Small intestine (tissue), 16 donors: ENCODE results near the gene NRXN3. TPM values are rescaled to one million over a fixed set of nuclear protein-coding genes. Genes with fewer than 3 reads are reported as not detected.

Source experiments
- DNase-seq, 2 donors: peaks; one replicate each; pipeline versions ENCODE4 v3.0.0 to v3.0.0-alpha.2; 2013
- FAIRE-seq: peaks from 2 replicates; lab custom pipeline; 2012; peaks lifted over from hg19 to GRCh38; lab: Jason Lieb, UNC
- H3K27ac ChIP-seq, 3 donors: one replicate each; pipeline ENCODE4 v1.5.1; 2013; ENCODE audit warnings: low read length in 2 of 3, mild to moderate bottlenecking in 2 of 3, control low read depth in 1 of 3, inconsistent platforms in 1 of 3, low read depth in 1 of 3, moderate library complexity in 1 of 3
- H3K27me3 ChIP-seq, 3 donors: one replicate each; pipeline ENCODE4 v1.6.1; 2013; ENCODE audit warnings: low read length in 3 of 3, inconsistent platforms in 1 of 3; ENCODE audit not compliant: control insufficient read depth in 3 of 3, insufficient read depth in 3 of 3
- H3K36me3 ChIP-seq, 3 donors: one replicate each; pipeline ENCODE4 v1.6.1; 2013; ENCODE audit warnings: low read length in 3 of 3, inconsistent platforms in 1 of 3, low read depth in 1 of 3, mild to moderate bottlenecking in 1 of 3, moderate library complexity in 1 of 3; ENCODE audit not compliant: control insufficient read depth in 3 of 3, insufficient read depth in 2 of 3
- H3K4me1 ChIP-seq, 3 donors: one replicate each; pipeline ENCODE4 v1.6.1; 2013; ENCODE audit warnings: low read length in 2 of 3, inconsistent platforms in 1 of 3, low read depth in 1 of 3, mild to moderate bottlenecking in 1 of 3, moderate library complexity in 1 of 3; ENCODE audit not compliant: control insufficient read depth in 3 of 3, insufficient read depth in 2 of 3
- H3K4me3 ChIP-seq, 3 donors: one replicate each; pipeline ENCODE4 v1.5.1; 2013; ENCODE audit warnings: low read length in 3 of 3, control low read depth in 1 of 3, inconsistent platforms in 1 of 3, low read depth in 1 of 3, mild to moderate bottlenecking in 1 of 3, moderate library complexity in 1 of 3
- H3K9me3 ChIP-seq, 2 donors: one replicate each; pipeline ENCODE4 v1.6.1; 2013; ENCODE audit warnings: low read depth in 1 of 2, low read length in 1 of 2; ENCODE audit not compliant: control insufficient read depth in 2 of 2, insufficient read depth in 1 of 2
- WGBS, 3 donors: extraction: QIAGEN DNeasy Blood & Tissue Kit; methylation state at CpG; one replicate each; pipeline ENCODE4 v1.1.7; 2013; 5-methylcytosine and 5-hydroxymethylcytosine counted together
- long read RNA-seq, 10 donors: transcript quantifications; one replicate each; lab custom pipeline, GENCODE V29; 2026
- polyA plus RNA-seq, 4 donors: library from polyadenylated mRNA; stranded (reverse) in 3 of 4; unstranded in 1 of 4; fragments of 200-250 nt in 3 of 4; fragments of 120-200 nt in 1 of 4; gene quantifications; one replicate each; pipeline versions ENCODE4 v1.2.1 to v1.2.3, GENCODE V29; 2013
- donor health status: healthy with polysubstance abuse.
- donor health status: control.
- donor health status: control.
- donor health status: Bipolar disorder and iron deficiency.
- donor health status: healthy.

Gene NRXN3
- polyA plus RNA-seq: 1 to 10 TPM in 2 of 4 donors, not detected in 2; 2.3 TPM
- long read RNA-seq, donor 1: 0 reads
- long read RNA-seq, donor 2: 0 reads
- long read RNA-seq, donor 3, partial matches to known transcripts: 0 of 1 reads
- long read RNA-seq, donor 3, other reads (novel, unspliced or antisense): 0 of 1 reads
- long read RNA-seq, donor 4: 0 reads
- long read RNA-seq, donor 5: 0 reads
- long read RNA-seq, donor 6: 0 reads
- long read RNA-seq, donor 7: 0 reads
- long read RNA-seq, donor 8: 0 reads
- long read RNA-seq, donor 9: 0 reads
- long read RNA-seq, donor 10: 0 reads

GRCh38 chr14:78170203-78170602 lies at the start of gene NRXN3:
NRXN3 (plus strand) TSS chr14:78170373; CDS start chr14:78243094, 72,721 bp downstream.
- 2 to 7% (median 6%) methylated on average over 7 of the region's 7 CpGs for WGBS, 3 donors
- no peaks in the 10 kb centered on the region for H3K9me3 ChIP-seq
- H3K27me3 ChIP-seq: peaks cover 0 to 4% (median 0%) of the 10 kb centered on the region in 3 donors
- no peak within 1 kb of the TSS for H3K27ac ChIP-seq
- no peak within 1 kb of the TSS for H3K4me3 ChIP-seq
- no peaks in the 10 kb centered on the region for H3K36me3 ChIP-seq
- no peaks in the 10 kb centered on the region for H3K4me1 ChIP-seq
- FAIRE-seq (no peak), DNase-seq (no peak)

GRCh38 chr14:78122436-78122835 lies 47.7 kb upstream of the NRXN3 start:
- no peak overlapping the region for H3K27ac ChIP-seq
- WGBS, 3 donors: 78 to 85% (median 81%) methylated on average over 5 of the region's 5 CpGs
- H3K36me3 ChIP-seq: no peaks in the 10 kb centered on the region
- no peak overlapping the region for H3K4me3 ChIP-seq
- no peaks in the 10 kb centered on the region for H3K27me3 ChIP-seq
- FAIRE-seq: no peak
- no peak for DNase-seq
- no peaks in the 10 kb centered on the region for H3K4me1 ChIP-seq
- H3K9me3 ChIP-seq: no peaks in the 10 kb centered on the region

DNA sequence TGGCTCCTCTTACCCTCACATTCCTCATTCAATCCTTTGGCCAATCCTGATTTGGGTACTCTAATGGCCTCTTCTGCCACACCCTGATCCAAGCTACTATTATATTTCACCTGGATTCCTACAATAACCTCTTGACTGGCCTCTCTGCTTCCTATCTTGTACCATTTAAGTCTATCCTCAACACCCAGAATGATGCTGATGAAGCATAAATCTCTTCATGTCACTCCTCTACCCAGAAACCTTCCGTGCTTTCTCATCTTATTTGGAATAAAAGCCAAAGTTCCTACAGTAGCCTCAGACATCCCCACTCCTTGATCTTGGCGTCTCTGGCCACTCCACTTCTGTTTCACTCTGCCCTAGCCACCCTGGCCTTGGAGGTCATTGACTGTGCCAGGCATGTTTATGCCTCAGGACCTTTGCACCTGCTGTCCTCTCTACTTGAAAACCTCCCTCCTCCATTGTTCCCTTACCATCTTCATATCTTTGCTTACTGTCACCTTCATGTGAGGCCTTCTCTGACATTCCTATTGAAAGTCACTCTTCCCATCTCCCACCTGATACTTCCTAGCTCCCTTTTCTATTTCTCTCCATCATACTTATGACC lies 46.4 kb upstream of the NRXN3 start:
- Histone ChIP-seq H3K27me3 (no peaks in the 10 kb centered on the region), H3K4me3 (no peak overlapping the region), H3K27ac (no peak overlapping the region), H3K36me3 (no peaks in the 10 kb centered on the region), H3K4me1 (no peaks in the 10 kb centered on the region), H3K9me3 (no peaks in the 10 kb centered on the region)
- no peak for FAIRE-seq
- no peak for DNase-seq
- 78 to 81% (median 78%) methylated on average over 2 of the region's 2 CpGs for WGBS, 3 donors

GRCh38 chr14:78127961-78128360 lies 42.2 kb upstream of the NRXN3 start:
- no peaks in the 10 kb centered on the region for H3K9me3 ChIP-seq
- no peaks in the 10 kb centered on the region for H3K27me3 ChIP-seq
- no peak overlapping the region for H3K27ac ChIP-seq
- no peak for DNase-seq
- no peaks in the 10 kb centered on the region for H3K4me1 ChIP-seq
- FAIRE-seq: no peak
- H3K36me3 ChIP-seq: no peaks in the 10 kb centered on the region
- H3K4me3 ChIP-seq: no peak overlapping the region
- WGBS, 3 donors: 72 to 84% (median 82%) methylated on average over 9 of the region's 9 CpGs

DNA sequence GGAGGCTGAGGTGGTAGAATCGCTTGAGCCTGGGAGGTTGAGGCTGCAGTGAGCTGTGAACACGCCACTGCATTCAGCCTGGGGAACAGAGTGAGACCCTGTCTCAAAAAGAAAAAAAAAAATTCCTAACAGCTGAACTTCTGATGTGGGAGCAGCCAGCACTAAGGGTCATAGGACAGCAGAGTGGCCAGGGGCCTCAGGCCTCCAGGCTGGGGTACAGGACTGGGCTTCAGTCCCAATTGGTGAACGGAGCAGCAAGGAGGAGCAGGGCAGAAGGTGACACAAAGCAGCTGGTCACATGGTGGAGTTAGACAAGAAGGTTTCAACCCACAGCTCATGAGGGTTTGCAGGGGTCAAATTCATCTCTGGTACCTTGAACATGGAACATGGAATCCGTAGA lies 40.8 kb upstream of the NRXN3 start:
- FAIRE-seq (no peak), DNase-seq (no peak)
- no peak overlapping the region for H3K4me3 ChIP-seq
- H3K27me3 ChIP-seq: no peaks in the 10 kb centered on the region
- 63 to 86% (median 69%) methylated on average over 4 of the region's 4 CpGs for WGBS, 3 donors
- no peaks in the 10 kb centered on the region for H3K36me3 ChIP-seq
- H3K9me3 ChIP-seq: no peaks in the 10 kb centered on the region
- H3K27ac ChIP-seq: no peak overlapping the region
- H3K4me1 ChIP-seq: no peaks in the 10 kb centered on the region

DNA sequence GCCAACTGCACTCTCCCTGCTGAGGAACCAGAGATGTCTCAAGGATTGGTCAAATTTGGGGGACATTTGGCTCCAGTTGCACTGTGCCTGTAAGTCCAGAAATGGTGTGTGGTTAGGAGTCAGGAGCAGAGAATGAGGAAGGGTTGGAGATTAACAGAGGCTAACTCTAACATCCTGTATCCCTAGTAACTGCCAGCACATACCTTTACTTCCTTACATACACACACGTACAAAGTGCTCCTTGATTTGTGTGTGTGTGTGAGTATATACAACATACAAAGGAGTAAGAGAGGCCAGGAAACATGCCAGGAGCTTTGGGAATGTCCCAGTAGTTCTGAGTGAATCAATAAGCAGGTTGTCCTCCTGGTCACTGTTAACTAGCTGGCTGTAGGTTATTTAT lies 39.8 kb upstream of the NRXN3 start:
- WGBS, 3 donors: 48 to 80% (median 56%) methylated on average over 1 of the region's 1 CpG
- no peak for DNase-seq
- Histone ChIP-seq H3K4me1 (no peaks in the 10 kb centered on the region), H3K36me3 (no peaks in the 10 kb centered on the region), H3K27ac (no peak overlapping the region), H3K27me3 (no peaks in the 10 kb centered on the region), H3K9me3 (no peaks in the 10 kb centered on the region), H3K4me3 (no peak overlapping the region)
- no peak for FAIRE-seq

GRCh38 chr14:78131201-78131600 lies 39.0 kb upstream of the NRXN3 start:
- FAIRE-seq (no peak), DNase-seq (no peak)
- H3K36me3 ChIP-seq: no peaks in the 10 kb centered on the region
- no peak overlapping the region for H3K27ac ChIP-seq
- no peaks in the 10 kb centered on the region for H3K9me3 ChIP-seq
- WGBS, 3 donors: 72 to 88% (median 88%) methylated on average over 4 of the region's 4 CpGs
- no peak overlapping the region for H3K4me3 ChIP-seq
- no peaks in the 10 kb centered on the region for H3K4me1 ChIP-seq
- no peaks in the 10 kb centered on the region for H3K27me3 ChIP-seq

DNA sequence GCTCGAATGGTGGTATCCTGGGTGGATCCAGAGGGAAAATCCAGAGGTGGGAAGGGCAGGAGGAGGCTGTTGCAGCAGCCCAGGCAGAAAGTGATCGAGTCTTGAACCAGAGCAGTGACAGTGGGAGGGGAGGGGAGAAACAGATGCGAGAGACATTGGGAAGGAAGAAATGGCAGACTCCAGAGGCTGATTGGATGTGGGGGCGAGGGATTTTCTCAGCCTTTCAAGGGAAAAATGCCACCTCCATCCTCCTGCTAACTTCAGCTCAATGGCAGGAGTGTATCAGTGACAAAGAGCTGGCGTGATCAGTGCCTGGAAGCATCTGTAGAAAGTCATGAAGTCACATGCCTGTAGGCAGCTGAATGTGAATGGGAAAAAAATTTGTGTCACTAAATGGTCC lies 38.6 kb upstream of the NRXN3 start:
- 62 to 78% (median 66%) methylated on average over 5 of the region's 5 CpGs for WGBS, 3 donors
- H3K36me3 ChIP-seq: no peaks in the 10 kb centered on the region
- H3K27me3 ChIP-seq: no peaks in the 10 kb centered on the region
- H3K9me3 ChIP-seq: no peaks in the 10 kb centered on the region
- DNase-seq: no peak
- no peak overlapping the region for H3K4me3 ChIP-seq
- no peaks in the 10 kb centered on the region for H3K4me1 ChIP-seq
- FAIRE-seq: no peak
- no peak overlapping the region for H3K27ac ChIP-seq
